Immature natural killer cell (primary cell): Measurements from ENCODE around the gene CD19. TPM values are rescaled to one million over a fixed set of nuclear protein-coding genes. Genes with fewer than 3 reads are reported as not detected.
"Not testable (repeated sequence)": the region's sequence is repeated elsewhere in the genome, so short reads cannot be mapped to it uniquely, and the experiment has no call there.

Experiments used
- DNase-seq, 3 donors: peaks; one replicate each; pipeline ENCODE4 v3.0.0; 2022; ENCODE audit warnings: mixed read lengths in 1 of 3
- H3K27ac Mint-ChIP-seq, 6 donors: one replicate each; pipeline ENCODE4 v1.8.0; 2020; ENCODE audit warnings: mixed read lengths in 6 of 6, mild to moderate bottlenecking in 5 of 6, inconsistent platforms in 4 of 6, moderate library complexity in 3 of 6
- H3K27me3 Mint-ChIP-seq, 3 donors: one replicate each; pipeline ENCODE4 v1.8.0; 2020 to 2021; ENCODE audit warnings: low read depth in 3 of 3, mild to moderate bottlenecking in 3 of 3, mixed read lengths in 3 of 3, moderate library complexity in 3 of 3, inconsistent platforms in 1 of 3
- H3K36me3 Mint-ChIP-seq, 3 donors: one replicate each; pipeline ENCODE4 v1.8.0; 2020; ENCODE audit warnings: mixed read lengths in 3 of 3, inconsistent platforms in 2 of 3, mild to moderate bottlenecking in 2 of 3
- H3K4me1 Mint-ChIP-seq, 2 donors: one replicate each; pipeline ENCODE4 v1.8.0; 2020; ENCODE audit warnings: inconsistent platforms in 2 of 2, mild to moderate bottlenecking in 2 of 2, mixed read lengths in 2 of 2, moderate library complexity in 1 of 2
- H3K4me3 Mint-ChIP-seq, 5 donors: one replicate each; pipeline ENCODE4 v1.8.0; 2020; ENCODE audit warnings: mild to moderate bottlenecking in 5 of 5, mixed read lengths in 5 of 5, inconsistent platforms in 3 of 5, moderate library complexity in 3 of 5
- H3K9me3 Mint-ChIP-seq, 6 donors: one replicate each; pipeline ENCODE4 v1.8.0; 2020; ENCODE audit warnings: mild to moderate bottlenecking in 6 of 6, mixed read lengths in 6 of 6, inconsistent platforms in 4 of 6, moderate library complexity in 3 of 6
- polyA plus RNA-seq, 3 donors: library from polyadenylated mRNA; unstranded; fragments of 300-500 nt; fragmentation: Illumina TruSeq; gene quantifications; one replicate each; pipeline ENCODE4 v1.2.3, GENCODE V29; 2021

Gene CD19
- polyA plus RNA-seq, 3 donors from 2014 or later, result 0.18 to 0.29 (median 0.27) TPM

DNA sequence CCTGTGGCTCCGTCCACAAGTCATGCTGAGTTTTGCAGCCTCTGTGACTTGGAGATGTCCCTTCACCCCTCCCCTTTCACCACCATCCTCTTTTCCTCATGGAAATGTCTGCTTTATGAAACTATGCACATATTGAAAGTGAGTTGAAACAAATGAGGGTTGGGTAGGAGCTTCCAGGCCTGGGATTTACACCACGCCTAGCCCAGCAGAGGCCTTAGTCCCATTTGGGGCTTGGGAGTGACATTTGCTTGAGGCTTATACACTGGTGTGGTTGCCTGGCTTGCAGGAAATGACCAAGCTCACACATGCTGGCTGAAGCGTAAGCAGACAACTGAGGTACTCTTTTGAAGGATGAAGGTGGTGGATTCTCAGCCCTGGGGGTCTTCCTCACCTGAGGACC lies 32.3 kb downstream of the CD19 start:
- Mint-ChIP-seq H3K27ac (peak overlapping the region in 1 of 6 donors; percentile 12), H3K36me3 (peaks cover 8 to 45% (median 17%) of the 10 kb centered on the region in 3 donors), H3K27me3 (no peaks in the 10 kb centered on the region), H3K9me3 (no peaks in the 10 kb centered on the region), H3K4me1 (peaks cover 0 to 3% of the 10 kb centered on the region in 2 donors), H3K4me3 (no peak overlapping the region)
- no peak for DNase-seq

DNA sequence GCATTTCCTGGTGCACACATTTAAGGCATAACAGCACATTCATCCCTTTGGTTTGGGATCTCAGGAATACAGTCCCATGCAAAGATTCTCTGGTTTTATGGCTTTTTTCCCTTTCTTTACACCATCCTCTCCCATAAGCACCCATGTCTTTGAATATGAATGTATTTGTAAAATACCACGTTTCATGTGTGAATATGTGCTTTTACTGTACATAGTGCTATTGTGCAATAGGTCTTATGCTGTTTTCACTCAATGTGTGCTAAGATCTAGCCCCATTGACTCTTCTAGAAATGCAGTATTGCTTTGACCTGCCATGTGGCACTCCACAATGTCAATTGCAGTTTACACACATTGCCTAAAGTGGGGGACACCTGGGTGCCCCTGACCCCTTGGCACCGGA lies 32.7 kb downstream of the CD19 start:
- no peak overlapping the region for H3K4me3 Mint-ChIP-seq
- H3K27ac Mint-ChIP-seq, result peak overlapping the region in 1 of 6 donors; percentile 69
- no peaks in the 10 kb centered on the region for H3K9me3 Mint-ChIP-seq
- no peak for DNase-seq
- peaks cover 6 to 43% (median 15%) of the 10 kb centered on the region in 3 donors for H3K36me3 Mint-ChIP-seq
- no peaks in the 10 kb centered on the region for H3K27me3 Mint-ChIP-seq
- peaks cover 0 to 3% of the 10 kb centered on the region in 2 donors for H3K4me1 Mint-ChIP-seq

DNA sequence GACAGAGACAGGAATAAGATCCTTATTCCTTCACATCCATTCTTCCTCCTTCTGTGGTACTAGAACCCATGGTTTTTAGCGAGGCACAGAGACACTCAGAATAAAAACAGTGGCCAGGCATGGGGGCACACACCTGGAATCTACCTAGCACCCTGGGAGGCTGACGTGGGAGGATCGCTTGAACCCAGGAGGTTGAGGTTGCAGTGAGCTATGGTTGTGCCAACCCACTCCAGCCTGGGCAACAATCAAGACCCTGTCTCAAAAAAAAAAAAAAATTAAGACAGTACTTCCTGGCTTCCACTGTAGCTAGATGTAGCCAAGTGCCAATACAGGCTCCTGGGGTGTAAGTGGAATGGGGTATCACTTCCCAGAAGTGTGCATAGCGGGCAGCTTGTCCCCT lies 35.4 kb downstream of the CD19 start:
- peaks cover 0 to 26% (median 4%) of the 10 kb centered on the region in 3 donors for H3K36me3 Mint-ChIP-seq
- H3K4me1 Mint-ChIP-seq, result no peaks in the 10 kb centered on the region
- H3K27ac Mint-ChIP-seq, result no peak overlapping the region
- no peaks in the 10 kb centered on the region for H3K27me3 Mint-ChIP-seq
- H3K9me3 Mint-ChIP-seq, result no peaks in the 10 kb centered on the region
- DNase-seq, result no peak
- no peak overlapping the region for H3K4me3 Mint-ChIP-seq

DNA sequence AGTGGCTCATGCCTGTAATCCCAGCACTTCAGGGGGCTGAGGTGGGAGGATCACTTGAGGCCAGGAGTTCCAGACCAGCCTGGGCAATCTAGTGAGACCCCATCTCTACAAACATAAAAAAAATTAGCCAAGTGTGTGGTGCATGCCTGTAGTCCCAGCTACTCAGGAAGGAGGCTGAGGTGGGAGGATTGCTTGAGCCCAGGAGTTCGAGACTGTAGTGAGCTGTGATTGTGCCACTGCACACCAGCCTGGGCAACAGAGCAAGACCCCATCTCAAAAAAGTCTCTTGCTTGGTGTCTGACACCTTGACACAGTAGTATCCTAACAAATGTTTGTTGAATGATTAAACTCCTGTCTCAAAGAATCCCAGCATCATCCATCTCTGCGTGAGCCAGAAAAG lies 37.9 kb downstream of the CD19 start:
- H3K9me3 Mint-ChIP-seq, H3K27me3 Mint-ChIP-seq, H3K4me3 Mint-ChIP-seq, DNase-seq, H3K36me3 Mint-ChIP-seq: not testable (repeated sequence)
- Mint-ChIP-seq H3K4me1 (peaks cover 9 to 11% of the 10 kb centered on the region in 2 donors), H3K27ac (peak overlapping the region in 1 of 6 donors; percentile 78)

DNA sequence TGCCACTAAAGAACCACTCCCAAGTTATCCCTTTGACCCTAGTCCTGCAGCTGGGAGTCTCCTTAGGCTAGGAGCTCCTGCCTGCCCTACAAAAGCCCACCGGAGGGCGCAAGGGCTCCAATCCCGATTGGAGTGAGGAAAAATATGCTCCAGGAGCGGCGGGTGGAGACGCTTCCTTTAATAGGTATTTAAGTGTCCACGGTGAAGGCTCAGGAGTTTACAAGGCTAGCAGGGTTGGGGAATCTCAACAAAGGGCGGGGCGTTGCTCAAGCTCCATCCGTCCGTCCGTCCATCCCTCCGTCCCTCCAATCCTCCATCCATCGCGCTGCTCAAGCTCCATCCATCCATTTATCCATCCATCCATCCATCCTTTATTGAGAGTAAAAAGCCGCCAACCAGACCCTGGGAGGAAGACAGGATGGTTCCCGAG lies 42.3 kb downstream of the CD19 start:
- no peaks in the 10 kb centered on the region for H3K9me3 Mint-ChIP-seq
- peak overlapping the region; percentile 93 to 99 (median 97) for H3K4me3 Mint-ChIP-seq
- peak overlapping the region; percentile 88 to 98 (median 96) for H3K27ac Mint-ChIP-seq
- peaks cover 4 to 8% (median 5%) of the 10 kb centered on the region in 3 donors for H3K36me3 Mint-ChIP-seq
- H3K27me3 Mint-ChIP-seq, result peaks cover 6 to 15% (median 11%) of the 10 kb centered on the region in 3 donors
- H3K4me1 Mint-ChIP-seq, result peaks cover 30 to 37% of the 10 kb centered on the region in 2 donors
- no peak for DNase-seq

DNA sequence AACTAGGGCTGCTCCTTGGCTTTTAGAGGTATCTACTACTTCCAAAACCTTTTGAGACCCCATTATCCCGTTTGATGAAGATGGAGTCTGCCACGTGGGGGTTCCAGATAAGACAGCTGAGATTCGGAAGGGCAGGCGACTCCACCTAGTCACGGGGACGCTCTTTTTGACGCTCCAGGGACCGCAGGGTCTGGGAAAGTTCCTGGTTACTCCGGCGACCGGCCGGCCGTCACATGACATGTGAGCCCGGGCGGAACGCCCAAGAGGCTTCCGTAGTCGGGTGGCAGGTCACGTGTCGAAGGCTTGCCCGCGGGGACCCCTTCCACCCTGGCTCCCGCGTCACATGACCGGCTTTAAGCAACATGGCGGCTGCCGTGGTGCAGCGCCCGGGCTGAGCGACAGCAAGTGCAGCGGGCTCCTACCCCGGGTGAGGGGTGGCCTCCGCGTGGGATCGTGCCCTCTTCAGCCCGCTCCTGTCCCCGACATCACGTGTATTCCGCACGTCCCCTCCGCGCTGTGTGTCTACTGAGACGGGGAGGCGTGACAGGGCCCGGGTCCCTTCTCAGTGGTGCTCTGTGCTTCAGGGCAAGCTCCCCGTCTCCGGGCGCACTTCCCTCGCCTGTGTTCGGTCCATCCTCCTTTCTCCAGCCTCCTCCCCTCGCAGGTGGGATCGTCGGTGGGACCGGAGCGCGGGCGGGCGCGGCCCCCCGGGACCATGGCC lies 42.8 kb downstream of the CD19 start, which contains the start of gene SPNS1:
TSS of gene SPNS1 (plus strand) at position 342 of the 721 bp plus-strand sequence. CDS start at position 716, 374 bp downstream.
- Mint-ChIP-seq H3K27ac (peak within 1 kb of the TSS; percentile 88 to 98 (median 96)), H3K4me1 (peaks cover 30 to 37% of the 10 kb centered on the region in 2 donors), H3K4me3 (peak within 1 kb of the TSS; percentile 93 to 99 (median 97)), H3K36me3 (peaks cover 4 to 8% (median 5%) of the 10 kb centered on the region in 3 donors), H3K9me3 (no peaks in the 10 kb centered on the region), H3K27me3 (peaks cover 6 to 15% (median 11%) of the 10 kb centered on the region in 3 donors)
- peak; percentile 91 to 94 (median 92) for DNase-seq

DNA sequence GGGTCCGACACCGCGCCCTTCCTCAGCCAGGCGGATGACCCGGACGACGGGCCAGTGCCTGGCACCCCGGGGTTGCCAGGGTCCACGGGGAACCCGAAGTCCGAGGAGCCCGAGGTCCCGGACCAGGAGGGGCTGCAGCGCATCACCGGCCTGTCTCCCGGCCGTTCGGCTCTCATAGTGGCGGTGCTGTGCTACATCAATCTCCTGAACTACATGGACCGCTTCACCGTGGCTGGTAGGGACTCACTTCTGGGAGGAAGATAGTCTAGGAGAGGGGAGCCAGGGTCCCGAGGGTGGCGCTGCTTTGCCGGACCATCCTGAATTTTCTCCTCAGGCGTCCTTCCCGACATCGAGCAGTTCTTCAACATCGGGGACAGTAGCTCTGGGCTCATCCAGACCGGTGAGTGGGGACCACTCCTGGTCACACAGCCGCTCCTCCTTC lies 43.4 kb downstream of the CD19 start:
- peaks cover 30 to 37% of the 10 kb centered on the region in 2 donors for H3K4me1 Mint-ChIP-seq
- no peaks in the 10 kb centered on the region for H3K9me3 Mint-ChIP-seq
- peak overlapping the region in 5 of 6 donors; percentile 76 to 96 (median 81) for H3K27ac Mint-ChIP-seq
- peak overlapping the region; percentile 93 to 99 (median 97) for H3K4me3 Mint-ChIP-seq
- no peak for DNase-seq
- H3K36me3 Mint-ChIP-seq, result peaks cover 4 to 8% (median 5%) of the 10 kb centered on the region in 3 donors
- H3K27me3 Mint-ChIP-seq, result peaks cover 6 to 15% (median 11%) of the 10 kb centered on the region in 3 donors

DNA sequence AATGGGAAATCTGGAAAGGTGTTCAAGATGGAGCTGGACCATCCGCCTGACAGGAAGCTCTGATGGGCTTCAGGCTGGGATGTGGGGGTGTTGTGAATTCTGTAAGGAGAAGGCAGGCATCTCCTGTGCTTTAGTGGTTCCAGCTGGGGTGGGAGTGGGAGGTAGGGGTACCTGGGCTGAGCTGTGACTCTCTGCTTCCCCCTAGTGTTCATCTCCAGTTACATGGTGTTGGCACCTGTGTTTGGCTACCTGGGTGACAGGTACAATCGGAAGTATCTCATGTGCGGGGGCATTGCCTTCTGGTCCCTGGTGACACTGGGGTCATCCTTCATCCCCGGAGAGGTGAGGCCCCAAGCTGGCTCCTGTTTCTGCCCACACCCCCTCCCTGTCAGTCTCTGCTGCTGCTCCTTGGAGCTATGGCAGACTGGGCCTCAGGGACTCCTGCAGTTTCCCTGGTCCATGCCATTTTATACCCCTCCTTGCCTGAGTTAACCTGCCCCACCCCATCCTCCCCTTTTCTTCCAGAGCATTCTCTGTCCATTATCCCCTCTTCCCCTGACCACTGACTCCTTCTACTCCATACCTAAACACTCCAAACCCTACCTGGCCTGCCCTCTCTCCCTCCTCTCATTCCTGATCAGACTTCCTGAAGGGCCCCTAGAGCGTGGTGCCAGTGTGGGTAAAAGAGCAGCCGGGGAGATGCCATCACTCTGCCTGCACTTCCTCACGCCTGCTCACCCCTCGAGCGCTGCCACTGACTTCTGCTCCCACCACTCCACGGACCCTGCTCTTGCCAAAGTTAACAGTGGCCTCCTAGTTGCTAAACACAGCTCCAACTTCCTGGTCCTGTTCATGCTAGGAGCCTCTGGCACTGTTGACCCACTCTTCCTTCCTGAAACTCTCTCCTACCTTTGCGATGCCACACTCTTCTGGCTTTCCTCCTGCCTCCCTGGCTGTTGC lies 46.2 kb downstream of the CD19 start:
- H3K36me3 Mint-ChIP-seq, result peaks cover 8 to 22% (median 10%) of the 10 kb centered on the region in 3 donors
- no peak for DNase-seq
- H3K4me3 Mint-ChIP-seq, result peak overlapping the region in 3 of 5 donors; percentile 5 to 42 (median 30)
- H3K27me3 Mint-ChIP-seq, result peaks cover 6 to 15% (median 11%) of the 10 kb centered on the region in 3 donors
- H3K9me3 Mint-ChIP-seq, result no peaks in the 10 kb centered on the region
- H3K4me1 Mint-ChIP-seq, result peaks cover 36 to 38% of the 10 kb centered on the region in 2 donors
- H3K27ac Mint-ChIP-seq, result peak overlapping the region in 4 of 6 donors; percentile 17 to 50 (median 38)

DNA sequence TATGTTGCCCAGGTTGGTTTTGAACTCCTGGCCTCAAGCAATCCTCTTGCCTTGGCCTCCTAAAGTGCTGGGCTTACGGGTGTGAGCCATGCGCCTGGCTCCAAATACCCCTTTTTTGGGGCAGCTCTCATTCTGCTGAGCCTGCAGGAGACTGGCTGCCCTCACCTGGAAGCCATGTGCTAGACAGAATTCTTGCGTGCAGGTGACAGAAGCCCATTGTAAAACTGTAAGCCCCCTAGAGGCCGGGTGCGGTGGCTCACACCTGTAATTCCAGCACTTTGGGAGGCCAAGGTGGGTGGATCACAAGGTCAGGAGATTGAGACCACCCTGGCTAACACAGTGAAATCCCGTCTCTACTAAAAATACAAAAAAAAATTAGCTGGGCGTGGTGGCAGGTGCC lies 48.6 kb downstream of the CD19 start:
- not testable (repeated sequence) for H3K9me3 Mint-ChIP-seq, DNase-seq, H3K4me3 Mint-ChIP-seq, H3K27me3 Mint-ChIP-seq, H3K27ac Mint-ChIP-seq
- Mint-ChIP-seq H3K4me1 (peaks cover 40 to 42% of the 10 kb centered on the region in 2 donors), H3K36me3 (peaks cover 8 to 34% (median 21%) of the 10 kb centered on the region in 3 donors)

DNA sequence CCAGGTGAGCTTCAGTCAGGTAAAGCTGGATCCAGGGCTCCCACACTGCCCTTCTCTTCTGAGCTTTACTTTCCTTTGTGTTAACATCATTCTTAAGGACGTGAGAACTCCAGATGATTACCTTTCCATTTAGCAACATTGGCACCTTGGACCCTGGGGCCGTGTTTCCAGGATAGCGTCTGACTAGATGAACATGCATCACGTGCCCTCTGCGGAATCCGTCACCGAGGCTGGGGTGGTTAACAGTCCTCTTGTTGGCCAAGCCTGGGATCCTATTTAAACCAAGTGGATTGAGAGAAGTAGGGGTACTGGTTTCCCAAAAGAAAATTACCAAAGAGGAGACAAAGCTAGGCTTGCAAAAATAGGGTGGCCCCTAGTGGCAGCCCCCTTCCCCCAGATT lies 49.2 kb downstream of the CD19 start:
- DNase-seq, result no peak
- peak overlapping the region in 1 of 6 donors; percentile 1 for H3K27ac Mint-ChIP-seq
- no peaks in the 10 kb centered on the region for H3K9me3 Mint-ChIP-seq
- peaks cover under 1 to 13% (median 2%) of the 10 kb centered on the region in 3 donors for H3K27me3 Mint-ChIP-seq
- H3K36me3 Mint-ChIP-seq, result peaks cover 8 to 34% (median 21%) of the 10 kb centered on the region in 3 donors
- no peak overlapping the region for H3K4me3 Mint-ChIP-seq
- peaks cover 38 to 40% of the 10 kb centered on the region in 2 donors for H3K4me1 Mint-ChIP-seq

DNA sequence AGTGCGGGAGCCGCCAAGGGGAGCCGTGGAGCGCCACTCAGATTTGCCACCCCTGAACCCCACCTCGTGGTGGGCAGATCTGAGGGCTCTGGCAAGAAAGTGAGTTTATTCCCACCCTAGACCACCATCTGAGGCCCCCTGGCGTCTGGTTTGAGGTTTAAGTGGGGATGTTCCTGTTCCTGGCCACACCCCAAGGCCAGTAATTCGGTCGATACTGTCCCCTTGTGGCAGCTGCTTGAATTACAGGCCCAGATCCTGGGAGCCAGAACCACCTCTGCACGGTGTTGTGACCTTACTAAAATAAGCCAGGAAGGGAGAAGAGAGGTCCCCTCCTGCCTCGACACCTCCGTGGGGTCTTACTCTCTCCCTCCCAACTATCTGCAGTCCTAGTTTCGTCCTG lies 49.7 kb downstream of the CD19 start:
- peak in 1 of 3 donors; percentile 17 for DNase-seq
- Mint-ChIP-seq H3K27ac (peak overlapping the region in 3 of 6 donors; percentile 40 to 64 (median 62)), H3K9me3 (no peaks in the 10 kb centered on the region), H3K4me1 (peaks cover 38 to 40% of the 10 kb centered on the region in 2 donors), H3K4me3 (no peak overlapping the region), H3K36me3 (peaks cover 8 to 34% (median 21%) of the 10 kb centered on the region in 3 donors), H3K27me3 (peaks cover 0 to 13% (median 2%) of the 10 kb centered on the region in 3 donors)

DNA sequence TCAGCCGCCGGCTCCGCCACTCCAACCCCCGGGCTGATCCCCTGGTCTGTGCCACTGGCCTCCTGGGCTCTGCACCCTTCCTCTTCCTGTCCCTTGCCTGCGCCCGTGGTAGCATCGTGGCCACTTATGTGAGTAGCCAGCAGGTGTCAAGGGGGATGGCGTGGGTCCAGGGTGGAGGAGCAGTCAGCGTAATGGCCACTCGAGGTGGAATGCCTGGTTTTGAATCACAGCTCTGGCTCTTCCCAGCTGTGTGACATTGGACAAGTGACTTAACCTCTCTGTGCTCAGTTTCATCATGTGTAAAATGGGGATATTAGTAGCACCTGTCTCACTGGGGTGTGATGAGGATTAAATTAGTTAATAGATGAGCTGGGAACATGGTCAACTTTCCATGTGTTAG lies 50.6 kb downstream of the CD19 start:
- peaks cover 13 to 38% (median 26%) of the 10 kb centered on the region in 3 donors for H3K36me3 Mint-ChIP-seq
- H3K9me3 Mint-ChIP-seq, result no peaks in the 10 kb centered on the region
- no peak for DNase-seq
- peak overlapping the region in 5 of 6 donors; percentile 34 to 96 (median 94) for H3K27ac Mint-ChIP-seq
- H3K4me1 Mint-ChIP-seq, result peaks cover 44 to 47% of the 10 kb centered on the region in 2 donors
- H3K4me3 Mint-ChIP-seq, result peak overlapping the region in 1 of 5 donors; percentile 4
- H3K27me3 Mint-ChIP-seq, result peaks cover 2 to 13% (median 3%) of the 10 kb centered on the region in 3 donors

DNA sequence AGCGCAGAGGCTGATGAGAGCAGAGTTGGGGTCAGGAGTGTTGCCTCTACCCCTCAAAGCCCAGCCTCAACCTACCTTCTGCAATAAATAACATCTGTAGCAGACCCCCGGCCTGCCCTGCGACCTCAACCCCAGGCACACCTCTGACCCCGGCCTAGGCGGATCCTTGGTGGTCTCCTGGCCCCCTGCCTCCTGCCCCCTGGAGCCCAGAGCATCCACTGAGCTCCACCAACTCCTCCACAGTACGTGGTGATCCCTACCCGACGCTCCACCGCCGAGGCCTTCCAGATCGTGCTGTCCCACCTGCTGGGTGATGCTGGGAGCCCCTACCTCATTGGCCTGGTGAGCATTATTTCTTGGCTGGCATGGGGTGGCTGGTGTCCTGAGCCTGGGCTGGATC lies 51.2 kb downstream of the CD19 start:
- no peaks in the 10 kb centered on the region for H3K9me3 Mint-ChIP-seq
- no peak for DNase-seq
- H3K4me3 Mint-ChIP-seq, result peak overlapping the region in 1 of 5 donors; percentile 93
- peaks cover 46 to 49% of the 10 kb centered on the region in 2 donors for H3K4me1 Mint-ChIP-seq
- peak overlapping the region; percentile 86 to 96 (median 94) for H3K27ac Mint-ChIP-seq
- peaks cover 3 to 13% (median 5%) of the 10 kb centered on the region in 3 donors for H3K27me3 Mint-ChIP-seq
- H3K36me3 Mint-ChIP-seq, result peaks cover 16 to 39% (median 29%) of the 10 kb centered on the region in 3 donors
